ENCODE data around the gene CAPN12.

DNA sequence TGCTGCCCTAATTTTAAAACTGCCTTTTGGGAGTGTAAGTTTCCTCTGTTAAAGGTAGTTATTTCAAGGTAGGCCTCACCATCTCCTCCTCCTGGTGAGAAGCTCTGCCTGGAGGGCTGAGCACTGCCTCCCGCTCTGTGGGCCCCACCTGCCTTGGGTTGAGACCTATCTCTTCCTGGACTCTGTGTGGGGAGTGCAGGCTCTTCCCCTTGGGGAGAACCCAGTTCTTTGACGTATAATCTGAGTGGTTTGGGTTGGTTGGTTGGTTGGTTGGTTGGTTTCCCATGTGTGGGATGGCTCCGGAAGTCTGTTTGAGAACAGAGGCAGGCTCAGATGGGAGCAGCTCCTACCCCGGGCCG is 57.8 kb downstream of the CAPN12 start:
- TF ChIP-seq EZH2phosphoT487 (IDR thresholded peaks at IDR 0.05; ENCODE audit: low read depth) = no peak
- TF ChIP-seq, protein P1, sequence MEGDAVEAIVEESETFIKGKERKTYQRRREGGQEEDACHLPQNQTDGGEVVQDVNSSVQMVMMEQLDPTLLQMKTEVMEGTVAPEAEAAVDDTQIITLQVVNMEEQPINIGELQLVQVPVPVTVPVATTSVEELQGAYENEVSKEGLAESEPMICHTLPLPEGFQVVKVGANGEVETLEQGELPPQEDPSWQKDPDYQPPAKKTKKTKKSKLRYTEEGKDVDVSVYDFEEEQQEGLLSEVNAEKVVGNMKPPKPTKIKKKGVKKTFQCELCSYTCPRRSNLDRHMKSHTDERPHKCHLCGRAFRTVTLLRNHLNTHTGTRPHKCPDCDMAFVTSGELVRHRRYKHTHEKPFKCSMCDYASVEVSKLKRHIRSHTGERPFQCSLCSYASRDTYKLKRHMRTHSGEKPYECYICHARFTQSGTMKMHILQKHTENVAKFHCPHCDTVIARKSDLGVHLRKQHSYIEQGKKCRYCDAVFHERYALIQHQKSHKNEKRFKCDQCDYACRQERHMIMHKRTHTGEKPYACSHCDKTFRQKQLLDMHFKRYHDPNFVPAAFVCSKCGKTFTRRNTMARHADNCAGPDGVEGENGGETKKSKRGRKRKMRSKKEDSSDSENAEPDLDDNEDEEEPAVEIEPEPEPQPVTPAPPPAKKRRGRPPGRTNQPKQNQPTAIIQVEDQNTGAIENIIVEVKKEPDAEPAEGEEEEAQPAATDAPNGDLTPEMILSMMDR (IDR thresholded peaks at IDR 0.05; ENCODE audit: low read depth, low read length) = no peak
